Measurements from ENCODE around the gene CREB5.

DNA sequence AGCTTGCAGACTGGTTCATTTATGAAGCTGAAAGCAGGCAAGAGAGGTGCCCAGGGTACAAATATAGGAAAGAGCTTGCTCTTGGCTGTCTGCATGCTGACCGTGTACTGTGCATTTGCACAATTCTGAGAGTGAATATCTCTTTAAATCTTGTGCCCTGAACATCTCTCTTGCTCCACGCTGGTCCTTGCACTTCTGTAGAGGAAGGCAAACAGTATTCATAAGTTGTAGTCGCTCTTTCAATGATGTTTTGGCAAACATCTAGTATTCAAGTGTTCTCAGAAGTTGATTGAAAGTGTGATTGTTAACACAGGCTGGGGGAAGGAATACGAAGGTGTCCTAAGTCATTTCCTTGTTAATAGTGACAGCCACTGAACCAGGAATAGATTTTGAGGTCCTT is 332.6 kb downstream of the CREB5 start:
- TF ChIP-seq, protein P1, sequence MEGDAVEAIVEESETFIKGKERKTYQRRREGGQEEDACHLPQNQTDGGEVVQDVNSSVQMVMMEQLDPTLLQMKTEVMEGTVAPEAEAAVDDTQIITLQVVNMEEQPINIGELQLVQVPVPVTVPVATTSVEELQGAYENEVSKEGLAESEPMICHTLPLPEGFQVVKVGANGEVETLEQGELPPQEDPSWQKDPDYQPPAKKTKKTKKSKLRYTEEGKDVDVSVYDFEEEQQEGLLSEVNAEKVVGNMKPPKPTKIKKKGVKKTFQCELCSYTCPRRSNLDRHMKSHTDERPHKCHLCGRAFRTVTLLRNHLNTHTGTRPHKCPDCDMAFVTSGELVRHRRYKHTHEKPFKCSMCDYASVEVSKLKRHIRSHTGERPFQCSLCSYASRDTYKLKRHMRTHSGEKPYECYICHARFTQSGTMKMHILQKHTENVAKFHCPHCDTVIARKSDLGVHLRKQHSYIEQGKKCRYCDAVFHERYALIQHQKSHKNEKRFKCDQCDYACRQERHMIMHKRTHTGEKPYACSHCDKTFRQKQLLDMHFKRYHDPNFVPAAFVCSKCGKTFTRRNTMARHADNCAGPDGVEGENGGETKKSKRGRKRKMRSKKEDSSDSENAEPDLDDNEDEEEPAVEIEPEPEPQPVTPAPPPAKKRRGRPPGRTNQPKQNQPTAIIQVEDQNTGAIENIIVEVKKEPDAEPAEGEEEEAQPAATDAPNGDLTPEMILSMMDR (IDR thresholded peaks at IDR 0.05 in 2 of 3, conservative IDR thresholded peaks at IDR 0.05 in 1 of 3; ENCODE audit: borderline replicate concordance in 1 of 3, insufficient read depth in 1 of 3, low read depth in 2 of 3, low read length in 2 of 3): no peak
- no peak for TF ChIP-seq CBX3 (IDR thresholded peaks at IDR 0.05; ENCODE audit: low read depth)
- no peak for TF ChIP-seq JUND (IDR thresholded peaks at IDR 0.05)
- TF ChIP-seq POLR2A (IDR thresholded peaks at IDR 0.05; ENCODE audit: borderline replicate concordance, extremely low read depth, insufficient read depth, insufficient read length): no peak
- TF ChIP-seq POLR2AphosphoS5 (IDR thresholded peaks at IDR 0.05; ENCODE audit: low read depth, low read length): no peak
- TF ChIP-seq, protein P2, sequence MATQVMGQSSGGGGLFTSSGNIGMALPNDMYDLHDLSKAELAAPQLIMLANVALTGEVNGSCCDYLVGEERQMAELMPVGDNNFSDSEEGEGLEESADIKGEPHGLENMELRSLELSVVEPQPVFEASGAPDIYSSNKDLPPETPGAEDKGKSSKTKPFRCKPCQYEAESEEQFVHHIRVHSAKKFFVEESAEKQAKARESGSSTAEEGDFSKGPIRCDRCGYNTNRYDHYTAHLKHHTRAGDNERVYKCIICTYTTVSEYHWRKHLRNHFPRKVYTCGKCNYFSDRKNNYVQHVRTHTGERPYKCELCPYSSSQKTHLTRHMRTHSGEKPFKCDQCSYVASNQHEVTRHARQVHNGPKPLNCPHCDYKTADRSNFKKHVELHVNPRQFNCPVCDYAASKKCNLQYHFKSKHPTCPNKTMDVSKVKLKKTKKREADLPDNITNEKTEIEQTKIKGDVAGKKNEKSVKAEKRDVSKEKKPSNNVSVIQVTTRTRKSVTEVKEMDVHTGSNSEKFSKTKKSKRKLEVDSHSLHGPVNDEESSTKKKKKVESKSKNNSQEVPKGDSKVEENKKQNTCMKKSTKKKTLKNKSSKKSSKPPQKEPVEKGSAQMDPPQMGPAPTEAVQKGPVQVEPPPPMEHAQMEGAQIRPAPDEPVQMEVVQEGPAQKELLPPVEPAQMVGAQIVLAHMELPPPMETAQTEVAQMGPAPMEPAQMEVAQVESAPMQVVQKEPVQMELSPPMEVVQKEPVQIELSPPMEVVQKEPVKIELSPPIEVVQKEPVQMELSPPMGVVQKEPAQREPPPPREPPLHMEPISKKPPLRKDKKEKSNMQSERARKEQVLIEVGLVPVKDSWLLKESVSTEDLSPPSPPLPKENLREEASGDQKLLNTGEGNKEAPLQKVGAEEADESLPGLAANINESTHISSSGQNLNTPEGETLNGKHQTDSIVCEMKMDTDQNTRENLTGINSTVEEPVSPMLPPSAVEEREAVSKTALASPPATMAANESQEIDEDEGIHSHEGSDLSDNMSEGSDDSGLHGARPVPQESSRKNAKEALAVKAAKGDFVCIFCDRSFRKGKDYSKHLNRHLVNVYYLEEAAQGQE (IDR thresholded peaks at IDR 0.05; ENCODE audit: low read depth): no peak
- TF ChIP-seq RAD21 (IDR thresholded peaks at IDR 0.05; ENCODE audit: low read depth): no peak
- TF ChIP-seq ELF1 (IDR thresholded peaks at IDR 0.05; ENCODE audit: borderline replicate concordance, low read depth): no peak
- TF ChIP-seq, protein P3, sequence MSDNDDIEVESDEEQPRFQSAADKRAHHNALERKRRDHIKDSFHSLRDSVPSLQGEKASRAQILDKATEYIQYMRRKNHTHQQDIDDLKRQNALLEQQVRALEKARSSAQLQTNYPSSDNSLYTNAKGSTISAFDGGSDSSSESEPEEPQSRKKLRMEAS (IDR thresholded peaks at IDR 0.05): no peak
